ENCODE measurements around the gene LNP1.
"Not testable (repeated sequence)": the region's sequence is repeated elsewhere in the genome, so short reads cannot be mapped to it uniquely, and the experiment has no call there.

The LNP1 gene

GRCh38 chr3:100429187-100429716, 27.9 kb downstream of the LNP1 start:
- DNase-seq (ENCODE audit: low spot score) = no peak

- no peak for DNase-seq (ENCODE audit: low spot score)
Observed at GRCh38 chr3:100436951-100437350, 35.6 kb downstream of the LNP1 start.

GRCh38 chr3:100437721-100438622, 36.6 kb downstream of the LNP1 start:
- no peak for DNase-seq (ENCODE audit: low spot score)

GRCh38 chr3:100438623-100438974, 37.3 kb downstream of the LNP1 start:
- DNase-seq (ENCODE audit: low spot score) = no peak

- no peak for DNase-seq (ENCODE audit: low spot score)
Observed at GRCh38 chr3:100440895-100441294, 39.6 kb downstream of the LNP1 start.

- DNase-seq (ENCODE audit: low spot score) = no peak
Observed at GRCh38 chr3:100443690-100444089, 42.4 kb downstream of the LNP1 start.

GRCh38 chr3:100447067-100447466, 45.7 kb downstream of the LNP1 start:
- not testable (repeated sequence) for DNase-seq (ENCODE audit: low spot score)

- DNase-seq (ENCODE audit: low spot score) = no peak
Observed at GRCh38 chr3:100448079-100448478, 46.7 kb downstream of the LNP1 start.

- no peak for DNase-seq (ENCODE audit: low spot score)
Observed at GRCh38 chr3:100449214-100449613, 47.9 kb downstream of the LNP1 start.

GRCh38 chr3:100454677-100455076, 53.3 kb downstream of the LNP1 start:
- DNase-seq (ENCODE audit: low spot score) = no peak

GRCh38 chr3:100455841-100456550, 54.7 kb downstream of the LNP1 start:
- no peak for DNase-seq (ENCODE audit: low spot score)

GRCh38 chr3:100456745-100457144, 55.4 kb downstream of the LNP1 start:
- DNase-seq (ENCODE audit: low spot score) = no peak

- DNase-seq (ENCODE audit: low spot score) = no peak
Observed at GRCh38 chr3:100457811-100458210, 56.5 kb downstream of the LNP1 start.

- no peak for DNase-seq (ENCODE audit: low spot score)
Observed at GRCh38 chr3:100458814-100459213, 57.5 kb downstream of the LNP1 start.

- DNase-seq (ENCODE audit: low spot score) = peak; percentile 66
Observed at GRCh38 chr3:100463002-100463401, 61.7 kb downstream of the LNP1 start.

GRCh38 chr3:100463646-100464155, 62.4 kb downstream of the LNP1 start:
- DNase-seq (ENCODE audit: low spot score) = no peak

- no peak for DNase-seq (ENCODE audit: low spot score)
Observed at GRCh38 chr3:100465892-100466777, 64.8 kb downstream of the LNP1 start.

- DNase-seq (ENCODE audit: low spot score) = no peak
Observed at GRCh38 chr3:100467133-100467532, 65.8 kb downstream of the LNP1 start.

GRCh38 chr3:100468676-100469075, 67.3 kb downstream of the LNP1 start:
- no peak for DNase-seq (ENCODE audit: low spot score)

GRCh38 chr3:100470951-100471350, 69.6 kb downstream of the LNP1 start:
- DNase-seq (ENCODE audit: low spot score) = no peak

- DNase-seq (ENCODE audit: low spot score) = no peak
Observed at GRCh38 chr3:100471444-100471843, 70.1 kb downstream of the LNP1 start.

- DNase-seq (ENCODE audit: low spot score) = not testable (repeated sequence)
Observed at GRCh38 chr3:100477851-100478360, 76.6 kb downstream of the LNP1 start.
